Activated CD8-positive, alpha-beta T cell treated with anti-CD3 and anti-CD28 coated beads for 36 hours (primary cell): ENCODE measurements around the gene SH2B2. TPM values are rescaled to one million over a fixed set of nuclear protein-coding genes. Genes with fewer than 3 reads are reported as not detected.
"Not testable (repeated sequence)": the region's sequence is repeated elsewhere in the genome, so short reads cannot be mapped to it uniquely, and the experiment has no call there.

Experiments
- ATAC-seq: fragments of 200-7000 bp; cut with Tn5 transposase; one replicate; pipeline ENCODE4 v1.10.0; 2021; ENCODE audit warnings: mild to moderate bottlenecking, moderate library complexity
- CTCF ChIA-PET: fragments of 350-600 bp; sonication (Branson Sonifier 250); formaldehyde crosslinking; loops from one replicate; lab custom pipeline; 2021; ENCODE audit warnings: antibody characterized with exemption; lab: Charles Lee
- POLR2A ChIA-PET: fragments of 350-600 bp; sonication (Branson Sonifier 250); formaldehyde crosslinking; loops from one replicate; lab custom pipeline; 2021; ENCODE audit warnings: antibody characterized with exemption; lab: Charles Lee
- DNase-seq: peaks from one replicate; pipeline ENCODE4 v3.0.0-alpha.2; 2020
- H3K27ac Mint-ChIP-seq: one replicate; pipeline ENCODE4 v1.8.0; 2021; ENCODE audit warnings: mild to moderate bottlenecking, mixed read lengths
- H3K27me3 Mint-ChIP-seq: one replicate; pipeline ENCODE4 v1.8.0; 2021; ENCODE audit warnings: mixed read lengths
- H3K36me3 Mint-ChIP-seq: one replicate; pipeline ENCODE4 v1.8.0; 2021; ENCODE audit warnings: low read depth, mixed read lengths
- H3K4me1 Mint-ChIP-seq: one replicate; pipeline ENCODE4 v1.8.0; 2021; ENCODE audit warnings: low read depth, mixed read lengths
- H3K4me3 Mint-ChIP-seq: one replicate; pipeline ENCODE4 v1.8.0; 2021; ENCODE audit warnings: mild to moderate bottlenecking, moderate library complexity, mixed read lengths
- H3K9me3 Mint-ChIP-seq: one replicate; pipeline ENCODE4 v1.8.0; 2021; ENCODE audit warnings: mixed read lengths
- intact Hi-C: fragments of 100-400 bp; cut with micrococcal nuclease; formaldehyde crosslinking; loops from one replicate; pipeline ENCODE4 v1.10.0; 2022
- total RNA-seq, 2 experiments: library from RNA; stranded (reverse); gene quantifications; one replicate each; pipeline ENCODE4 v1.2.3, GENCODE V29; 2021
- TF ChIP-seq, protein P1 (sequence below): fragments of 200-600 bp; IDR thresholded peaks from one replicate; pipeline ENCODE4 v1.8.0; 2022; ENCODE audit warnings: antibody characterized with exemption, mild to moderate bottlenecking

Gene SH2B2
- total RNA-seq, 2 experiments from 2014 or later = 5.0 to 7.1 TPM

DNA sequence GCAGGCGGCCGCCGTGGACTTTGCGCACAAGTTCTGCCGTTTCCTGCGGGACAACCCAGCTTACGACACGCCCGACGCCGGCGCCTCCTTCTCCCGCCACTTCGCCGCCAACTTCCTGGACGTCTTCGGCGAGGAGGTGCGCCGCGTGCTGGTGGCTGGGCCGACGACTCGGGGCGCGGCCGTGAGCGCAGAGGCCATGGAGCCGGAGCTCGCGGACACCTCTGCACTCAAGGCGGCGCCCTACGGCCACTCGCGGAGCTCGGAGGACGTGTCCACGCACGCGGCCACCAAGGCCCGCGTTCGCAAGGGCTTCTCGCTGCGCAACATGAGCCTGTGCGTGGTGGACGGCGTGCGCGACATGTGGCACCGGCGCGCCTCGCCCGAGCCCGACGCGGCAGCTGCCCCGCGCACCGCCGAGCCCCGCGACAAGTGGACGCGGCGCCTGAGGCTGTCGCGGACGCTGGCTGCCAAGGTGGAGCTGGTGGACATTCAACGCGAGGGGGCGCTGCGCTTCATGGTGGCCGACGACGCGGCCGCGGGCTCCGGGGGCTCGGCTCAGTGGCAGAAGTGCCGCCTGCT is 14.1 kb downstream of the SH2B2 start:
- POLR2A ChIA-PET = no interaction called here
- no peak for ATAC-seq
- H3K27me3 Mint-ChIP-seq = no peaks in the 10 kb centered on the region
- H3K9me3 Mint-ChIP-seq = no peaks in the 10 kb centered on the region
- no peaks in the 10 kb centered on the region for H3K36me3 Mint-ChIP-seq
- H3K4me3 Mint-ChIP-seq = no peak overlapping the region
- no peak for DNase-seq
- CTCF ChIA-PET = no interaction called here
- TF ChIP-seq, protein P1, sequence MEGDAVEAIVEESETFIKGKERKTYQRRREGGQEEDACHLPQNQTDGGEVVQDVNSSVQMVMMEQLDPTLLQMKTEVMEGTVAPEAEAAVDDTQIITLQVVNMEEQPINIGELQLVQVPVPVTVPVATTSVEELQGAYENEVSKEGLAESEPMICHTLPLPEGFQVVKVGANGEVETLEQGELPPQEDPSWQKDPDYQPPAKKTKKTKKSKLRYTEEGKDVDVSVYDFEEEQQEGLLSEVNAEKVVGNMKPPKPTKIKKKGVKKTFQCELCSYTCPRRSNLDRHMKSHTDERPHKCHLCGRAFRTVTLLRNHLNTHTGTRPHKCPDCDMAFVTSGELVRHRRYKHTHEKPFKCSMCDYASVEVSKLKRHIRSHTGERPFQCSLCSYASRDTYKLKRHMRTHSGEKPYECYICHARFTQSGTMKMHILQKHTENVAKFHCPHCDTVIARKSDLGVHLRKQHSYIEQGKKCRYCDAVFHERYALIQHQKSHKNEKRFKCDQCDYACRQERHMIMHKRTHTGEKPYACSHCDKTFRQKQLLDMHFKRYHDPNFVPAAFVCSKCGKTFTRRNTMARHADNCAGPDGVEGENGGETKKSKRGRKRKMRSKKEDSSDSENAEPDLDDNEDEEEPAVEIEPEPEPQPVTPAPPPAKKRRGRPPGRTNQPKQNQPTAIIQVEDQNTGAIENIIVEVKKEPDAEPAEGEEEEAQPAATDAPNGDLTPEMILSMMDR = no peak
- peaks cover 2% of the 10 kb centered on the region for H3K4me1 Mint-ChIP-seq
- intact Hi-C loops = no loop called here
- H3K27ac Mint-ChIP-seq = no peak overlapping the region

DNA sequence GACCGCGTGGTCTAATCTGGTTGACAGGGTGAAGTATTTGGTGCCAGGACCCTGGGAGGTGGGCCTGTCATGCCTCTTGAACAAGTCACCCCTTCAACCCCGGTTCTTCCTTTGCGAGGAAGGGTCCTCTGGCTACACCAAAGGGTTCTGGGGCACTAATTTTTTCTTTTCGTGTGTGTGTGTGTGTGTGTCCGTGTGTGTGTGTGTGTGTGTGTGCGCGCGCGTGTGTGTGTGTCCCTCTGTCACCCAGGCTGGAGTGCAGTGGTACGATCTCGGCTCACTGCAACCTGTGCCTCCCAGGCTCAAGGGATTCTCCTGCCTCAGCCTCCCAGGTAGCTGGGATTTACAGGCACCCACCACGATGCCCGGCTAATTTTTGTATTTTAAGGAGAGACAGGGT is 14.7 kb downstream of the SH2B2 start:
- H3K36me3 Mint-ChIP-seq, H3K4me3 Mint-ChIP-seq, CTCF ChIA-PET, H3K27ac Mint-ChIP-seq, DNase-seq, H3K4me1 Mint-ChIP-seq, ATAC-seq, H3K27me3 Mint-ChIP-seq, POLR2A ChIA-PET, H3K9me3 Mint-ChIP-seq, intact Hi-C loops: not testable (repeated sequence)

DNA sequence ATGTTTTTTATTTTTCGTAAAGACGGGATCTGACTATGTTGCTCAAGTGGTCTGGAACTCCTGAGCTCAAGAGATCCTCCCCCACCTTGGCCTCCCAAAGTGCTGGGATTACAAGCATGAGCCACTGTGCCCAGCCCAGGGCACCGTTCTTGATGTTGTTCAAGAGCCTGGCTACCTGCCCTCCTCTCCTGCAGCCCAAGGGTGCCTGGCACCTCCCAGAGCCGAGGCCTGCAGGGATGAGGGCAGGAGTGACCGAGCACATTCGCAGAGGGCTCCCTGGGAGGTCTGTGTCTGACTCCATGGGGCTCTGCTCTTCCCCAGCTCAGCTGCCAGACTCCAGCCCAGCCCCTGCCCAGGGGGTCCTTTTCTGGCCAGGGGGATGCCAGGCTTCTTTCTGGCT is 15.4 kb downstream of the SH2B2 start:
- no peak for DNase-seq
- intact Hi-C loops = no loop called here
- no peak overlapping the region for H3K27ac Mint-ChIP-seq
- TF ChIP-seq, protein P1 = no peak
- no peak for ATAC-seq
- peaks cover 8% of the 10 kb centered on the region for H3K4me1 Mint-ChIP-seq
- H3K27me3 Mint-ChIP-seq = no peaks in the 10 kb centered on the region
- no peaks in the 10 kb centered on the region for H3K36me3 Mint-ChIP-seq
- ChIA-PET POLR2A (no interaction called here), CTCF (no interaction called here)
- H3K4me3 Mint-ChIP-seq = no peak overlapping the region
- H3K9me3 Mint-ChIP-seq = no peaks in the 10 kb centered on the region

DNA sequence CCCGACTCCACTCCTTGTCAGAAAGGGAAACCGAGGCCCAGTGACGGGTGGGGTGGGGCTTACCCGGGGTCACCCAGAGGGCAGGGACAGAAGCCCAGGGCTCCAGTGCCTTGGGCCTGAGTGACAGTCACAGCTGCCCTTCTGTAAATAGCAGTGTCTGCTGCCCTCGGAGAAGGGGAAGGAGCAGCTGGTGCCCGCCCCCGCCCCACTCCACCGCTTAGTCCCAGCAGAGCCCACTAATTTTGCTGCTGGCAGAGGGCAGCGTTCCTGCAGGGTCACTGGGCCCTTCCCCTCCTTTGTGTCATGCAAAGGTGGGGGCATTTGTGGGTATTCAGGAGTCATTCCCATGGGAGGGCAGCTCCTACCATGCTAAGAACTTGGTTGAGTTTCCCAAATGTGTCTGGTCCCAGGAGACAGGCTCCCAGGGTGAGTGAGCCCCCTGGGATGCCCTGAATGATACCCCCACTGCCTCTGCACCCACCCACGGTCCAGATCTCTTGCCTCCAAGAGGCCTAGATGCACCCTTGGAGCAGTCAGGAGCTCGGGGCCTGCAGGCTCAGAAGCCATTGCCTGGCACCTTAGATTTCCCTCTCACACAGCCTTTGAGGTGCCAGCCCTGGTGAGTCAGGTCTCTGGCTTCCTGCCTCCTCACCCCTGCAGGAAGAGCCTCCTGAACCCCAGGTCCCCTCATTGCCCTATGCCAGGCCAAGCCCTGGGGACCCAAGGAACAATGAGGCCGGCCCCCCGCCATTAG is 17.2 kb downstream of the SH2B2 start:
- H3K27me3 Mint-ChIP-seq = no peaks in the 10 kb centered on the region
- no peak overlapping the region for H3K27ac Mint-ChIP-seq
- ChIA-PET CTCF (no interaction called here), POLR2A (no interaction called here)
- no peak overlapping the region for H3K4me3 Mint-ChIP-seq
- no peak for DNase-seq
- H3K9me3 Mint-ChIP-seq = no peaks in the 10 kb centered on the region
- peaks cover 10% of the 10 kb centered on the region for H3K4me1 Mint-ChIP-seq
- ATAC-seq = no peak
- TF ChIP-seq, protein P1 = no peak
- intact Hi-C loops = no loop called here
- H3K36me3 Mint-ChIP-seq = no peaks in the 10 kb centered on the region

DNA sequence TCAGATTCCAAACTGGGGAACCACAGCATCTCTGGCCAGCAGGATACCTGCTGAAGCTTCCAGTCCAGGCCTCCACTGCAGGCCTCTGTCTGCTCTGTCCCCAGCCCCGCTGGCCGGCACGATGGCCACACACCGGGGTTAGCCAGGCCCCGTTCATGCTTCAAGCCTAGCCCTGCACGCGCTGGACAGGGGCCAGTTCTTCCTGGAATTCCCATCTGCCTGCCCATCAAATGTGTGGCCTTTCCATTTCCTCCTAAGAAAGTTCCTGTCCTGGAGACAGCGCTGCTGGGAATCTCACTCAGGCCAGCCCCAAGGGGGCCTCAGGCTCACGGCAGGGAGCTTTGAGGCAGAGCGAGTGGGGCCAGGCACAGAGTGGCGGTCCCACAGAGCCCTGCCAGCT is 18.0 kb downstream of the SH2B2 start:
- TF ChIP-seq, protein P1 = no peak
- Mint-ChIP-seq H3K27ac (no peak overlapping the region), H3K9me3 (no peaks in the 10 kb centered on the region), H3K4me3 (no peak overlapping the region), H3K27me3 (no peaks in the 10 kb centered on the region), H3K4me1 (peaks cover 10% of the 10 kb centered on the region), H3K36me3 (no peaks in the 10 kb centered on the region)
- POLR2A ChIA-PET = no interaction called here
- CTCF ChIA-PET = no interaction called here
- no peak for ATAC-seq
- no peak for DNase-seq
- intact Hi-C loops = no loop called here
